Stimulated activated CD4-positive, alpha-beta T cell treated with anti-CD3 and anti-CD28 coated beads, TNF-alpha, amount 100 ng/mL, for 24 hours (primary cell): Measurements from ENCODE around the gene ADGRG6.

Experiments
- DNase-seq, 3 experiments: peaks; one replicate each; pipeline ENCODE4 v3.0.0-alpha.2; 2020; ENCODE audit warnings: low read depth in 3 of 3

The ADGRG6 gene

GRCh38 chr6:142376115-142376514 lies 74.3 kb downstream of the ADGRG6 start:
- DNase-seq = no peak

DNA sequence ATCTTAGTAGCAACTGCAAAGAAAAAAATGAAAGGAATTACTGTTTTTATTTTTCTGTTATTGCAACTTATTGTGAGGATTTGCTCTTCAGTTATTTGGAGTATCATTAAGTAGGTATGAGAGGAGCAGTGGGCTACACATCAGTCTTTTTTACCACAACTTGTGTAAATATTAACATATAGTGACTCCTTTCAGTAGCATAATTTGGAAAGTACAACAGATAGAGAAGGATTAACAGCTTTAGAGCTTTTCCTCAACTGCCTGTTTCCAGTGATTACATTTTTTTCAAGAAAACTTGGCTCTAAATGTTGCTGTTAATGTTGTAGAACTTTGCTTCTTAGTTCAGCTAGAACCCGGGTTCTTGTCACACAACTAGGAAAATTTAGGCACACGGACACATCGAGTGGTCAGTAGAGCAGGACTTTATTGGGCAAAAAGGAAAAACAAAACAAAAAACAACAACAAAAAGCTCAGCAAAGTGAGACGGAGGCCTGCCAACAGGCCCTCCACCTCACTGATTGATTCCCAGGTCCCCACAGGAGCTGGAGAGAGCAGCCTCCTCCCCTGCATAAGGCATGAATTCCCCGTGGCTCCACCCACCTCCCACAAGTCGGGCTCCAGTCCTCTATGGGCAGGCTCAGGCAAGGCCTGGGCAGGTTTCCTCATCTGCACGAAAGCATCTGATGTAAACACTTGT lies 75.1 kb downstream of the ADGRG6 start:
- DNase-seq = no peak

DNA sequence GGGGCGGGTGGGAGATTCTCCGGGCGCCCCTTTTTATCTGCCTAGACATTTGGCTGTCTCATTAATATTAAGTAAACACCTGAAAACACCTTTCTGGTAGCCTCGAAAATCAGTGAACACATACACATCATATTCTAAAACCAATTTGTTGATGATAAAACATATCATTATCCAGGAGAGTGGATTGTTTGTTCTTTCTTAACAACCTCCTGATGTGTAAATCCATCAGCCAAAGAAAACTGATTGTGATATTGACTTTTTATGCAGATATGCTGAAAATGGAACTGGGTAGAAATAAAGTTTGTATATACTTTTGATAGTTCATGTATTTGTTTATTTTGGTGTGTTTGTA lies 75.7 kb downstream of the ADGRG6 start:
- no peak for DNase-seq

- no peak for DNase-seq
These were observed 76.5 kb downstream of the ADGRG6 start for GRCh38 chr6:142378138-142378875.

DNA sequence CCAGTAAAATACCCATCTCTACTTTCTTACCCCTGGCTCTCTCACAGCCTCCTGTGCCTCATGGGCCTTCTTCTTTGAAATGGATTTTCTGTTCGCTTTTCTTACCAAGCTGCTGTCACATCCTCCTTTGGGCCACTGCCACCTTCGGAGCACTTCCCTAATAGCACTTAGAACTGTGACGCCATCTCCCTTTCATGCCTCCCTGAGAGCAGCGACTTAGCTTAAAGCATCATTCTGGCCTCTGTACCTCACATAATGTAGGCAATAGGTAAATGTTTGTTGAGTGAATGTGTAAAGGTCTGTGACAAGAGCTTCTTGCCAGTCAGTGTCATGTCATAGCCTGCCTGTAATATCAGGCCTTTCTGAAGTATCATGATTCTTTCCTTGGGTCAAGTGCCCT lies 78.8 kb downstream of the ADGRG6 start:
- DNase-seq = no peak

DNA sequence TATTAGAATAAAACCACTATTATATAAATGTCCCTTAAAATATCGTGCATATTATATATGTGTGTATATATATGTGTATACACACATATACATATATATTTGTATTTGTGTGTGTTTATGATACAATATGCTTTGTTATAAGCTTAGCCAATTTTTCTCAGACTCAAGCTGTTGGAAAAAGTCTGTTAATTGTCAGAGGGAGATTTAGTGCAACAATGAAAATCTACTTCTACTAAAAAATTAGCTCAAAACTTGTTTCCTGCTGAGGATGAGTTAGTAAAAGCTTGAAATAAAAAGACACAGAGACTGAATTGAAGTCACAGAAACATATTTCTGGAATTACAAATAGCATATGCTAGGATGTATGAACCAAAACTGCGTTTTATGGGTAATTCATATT lies 79.4 kb downstream of the ADGRG6 start:
- DNase-seq = no peak

DNA sequence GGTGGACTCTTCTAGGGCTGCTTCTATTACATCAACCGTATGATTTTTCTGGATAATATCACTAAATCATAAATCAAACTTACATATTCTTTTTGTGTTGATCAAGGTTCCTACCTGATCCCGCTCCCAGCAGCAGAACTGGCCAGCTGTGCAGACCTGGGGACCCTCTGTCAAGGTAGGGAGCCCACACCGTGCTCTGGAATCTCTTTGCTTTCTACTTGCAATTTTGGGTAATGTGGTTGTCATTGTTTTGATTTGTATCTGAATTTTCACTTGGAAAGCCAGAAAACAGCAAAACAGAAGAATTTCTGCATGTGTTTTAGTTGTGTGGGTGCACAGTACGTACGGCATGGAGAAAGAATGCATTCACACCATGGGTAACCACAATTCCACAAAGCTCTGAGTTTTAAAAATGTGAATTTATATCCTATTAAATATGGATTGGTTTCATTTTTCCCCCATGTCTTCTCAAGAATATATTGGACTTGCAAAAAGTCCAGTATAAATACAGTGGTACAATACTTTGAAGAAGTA lies 80.1 kb downstream of the ADGRG6 start:
- DNase-seq = no peak

DNA sequence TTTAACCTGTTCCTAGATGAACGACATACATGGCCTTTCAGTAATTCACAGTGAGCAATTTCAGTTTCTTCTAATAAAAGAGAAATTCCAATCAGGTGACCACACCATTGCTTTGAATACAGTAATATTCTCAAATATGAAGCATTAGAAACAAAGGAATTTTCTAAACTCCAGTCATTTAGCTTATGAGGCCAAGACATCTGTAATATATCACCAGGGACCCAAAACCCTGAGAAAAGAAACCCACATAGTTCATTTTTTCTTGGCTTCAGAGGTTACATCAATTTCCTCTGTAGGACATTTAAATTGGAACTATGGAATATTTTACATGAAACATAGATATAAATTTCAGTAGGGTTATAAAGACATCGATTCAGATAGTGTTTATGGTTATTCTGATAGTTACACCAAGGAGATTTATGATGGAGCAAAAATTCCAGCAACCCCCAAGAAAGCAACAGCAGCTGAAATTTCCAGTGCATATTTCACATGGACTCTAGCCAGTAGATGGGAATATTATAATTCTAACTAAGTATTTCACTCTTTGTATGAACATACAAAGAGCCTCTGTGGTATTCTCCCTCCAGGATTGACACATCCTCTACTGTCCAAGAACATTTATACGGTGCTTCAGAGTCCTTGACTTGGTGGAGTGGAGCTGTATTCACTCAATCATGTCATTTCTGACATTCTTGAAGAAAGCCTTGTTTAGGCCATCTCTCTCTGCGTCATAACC lies 82.9 kb downstream of the ADGRG6 start:
- DNase-seq = no peak

DNA sequence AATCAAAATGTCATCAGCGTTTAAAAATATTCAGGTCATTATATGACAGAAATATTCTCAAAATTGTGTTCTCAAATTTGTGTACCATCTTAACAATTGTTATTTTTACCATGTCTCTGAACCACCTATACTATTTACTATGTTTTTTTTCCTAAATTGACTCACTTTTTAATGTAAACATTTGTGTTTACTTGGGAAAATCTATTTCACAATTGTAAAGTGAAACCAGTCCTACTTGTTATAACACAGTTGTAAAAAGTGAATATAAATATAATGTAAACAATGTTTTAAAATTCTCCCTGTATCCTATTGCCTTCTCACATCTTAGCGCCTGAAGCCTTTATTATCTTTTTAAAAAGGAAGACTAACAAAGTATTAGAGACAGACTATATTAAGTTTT lies 83.5 kb downstream of the ADGRG6 start:
- DNase-seq = no peak

GRCh38 chr6:142386657-142387056 lies 84.8 kb downstream of the ADGRG6 start:
- DNase-seq = no peak

DNA sequence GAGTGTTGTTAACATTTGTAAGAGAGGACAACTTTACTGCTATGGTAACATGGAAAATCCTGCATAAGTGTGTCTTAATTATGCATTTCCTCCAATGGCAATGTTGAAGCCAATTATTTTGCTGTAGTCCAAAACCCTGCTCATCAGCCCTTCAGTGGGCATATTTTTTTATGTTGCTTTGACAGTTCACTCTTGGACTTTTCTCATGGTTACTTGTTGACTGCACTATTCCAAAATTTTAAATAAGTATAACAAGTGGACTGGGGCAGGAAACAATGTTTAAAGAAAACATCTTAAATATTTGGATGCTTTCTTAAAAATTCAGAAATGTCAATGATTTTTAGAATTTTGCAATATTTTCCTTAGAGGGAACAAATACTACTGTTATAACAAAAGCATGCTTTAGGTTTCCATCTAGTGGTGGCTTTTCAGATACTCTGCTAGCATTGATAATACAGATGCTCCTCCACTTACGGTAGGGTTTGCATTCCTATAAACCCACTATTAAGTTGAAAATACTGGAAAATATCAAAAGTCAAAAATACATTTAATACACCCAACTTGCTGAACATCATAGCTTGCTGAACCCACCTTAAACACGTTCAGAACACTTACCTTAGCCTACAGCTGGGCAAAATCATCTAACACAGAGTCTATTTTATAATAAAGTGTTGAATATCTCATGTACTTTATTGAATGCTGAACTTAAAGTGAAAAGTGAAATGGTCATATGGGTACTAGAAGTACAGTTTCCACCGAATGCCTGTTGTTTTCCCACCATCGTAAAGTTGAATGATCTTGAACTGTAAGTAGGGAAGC lies 86.4 kb downstream of the ADGRG6 start:
- DNase-seq = no peak

DNA sequence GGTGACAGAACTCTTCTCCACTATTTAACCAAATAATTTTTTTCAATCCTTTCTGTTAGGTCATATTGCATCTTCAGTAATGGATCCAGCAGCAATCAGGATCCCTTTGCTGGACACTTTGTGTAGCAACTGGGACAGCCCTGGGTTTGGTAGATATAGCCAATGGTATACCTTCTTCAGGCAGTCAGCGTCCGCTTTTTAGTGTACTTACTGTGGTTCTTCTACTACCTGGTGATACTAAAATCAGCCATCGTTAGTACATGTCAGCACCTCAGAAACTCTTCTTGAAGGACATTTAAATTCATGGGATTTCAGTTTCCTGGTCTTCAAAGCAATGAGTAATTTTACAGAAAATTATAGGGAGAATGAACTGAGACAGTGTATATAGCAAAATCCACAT lies 93.5 kb downstream of the ADGRG6 start:
- DNase-seq = no peak

GRCh38 chr6:142395768-142396231 lies 94.0 kb downstream of the ADGRG6 start:
- no peak for DNase-seq

DNA sequence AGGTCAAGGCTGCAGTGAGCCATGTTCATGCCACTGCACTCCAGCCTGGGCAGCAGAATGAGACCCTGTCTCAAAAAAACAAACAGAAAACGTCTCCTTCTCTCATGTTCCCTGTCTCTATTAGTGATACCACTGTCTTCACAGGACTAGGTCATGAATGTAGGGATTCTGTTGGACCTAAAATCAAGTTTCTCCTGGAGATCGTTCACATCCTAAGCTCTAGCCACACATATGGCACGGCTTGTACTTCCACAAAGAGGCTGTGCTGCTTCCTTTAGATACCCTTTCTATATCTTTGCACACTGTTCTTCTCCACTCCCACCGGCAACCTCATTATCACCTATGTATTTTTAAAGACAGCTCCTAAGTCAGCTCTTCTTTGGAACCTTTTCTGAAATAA lies 96.5 kb downstream of the ADGRG6 start:
- DNase-seq = no peak

GRCh38 chr6:142399739-142400138 lies 97.9 kb downstream of the ADGRG6 start:
- DNase-seq = no peak

GRCh38 chr6:142400495-142400894 lies 98.7 kb downstream of the ADGRG6 start:
- no peak for DNase-seq

- no peak for DNase-seq
These were observed 100.0 kb downstream of the ADGRG6 start for GRCh38 chr6:142401838-142402237.

DNA sequence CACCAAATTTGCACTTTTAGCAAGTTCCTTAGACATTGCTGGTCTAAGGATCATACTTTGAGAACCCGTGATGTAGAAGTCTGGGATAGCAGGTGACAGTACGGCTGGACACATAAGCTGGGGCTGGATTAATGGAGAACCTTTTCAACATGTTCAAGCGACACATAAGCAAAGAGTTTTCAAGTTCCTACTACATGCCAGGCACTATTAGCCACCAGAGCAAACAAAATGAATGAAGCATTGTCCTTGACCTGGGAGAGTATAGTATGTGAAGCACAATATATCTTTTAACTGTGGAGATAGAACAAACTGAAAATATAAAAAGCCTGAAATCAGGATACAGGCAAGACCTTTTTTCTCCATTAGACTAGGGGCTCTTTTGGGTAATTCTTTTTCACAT lies 102.9 kb downstream of the ADGRG6 start:
- no peak for DNase-seq

DNA sequence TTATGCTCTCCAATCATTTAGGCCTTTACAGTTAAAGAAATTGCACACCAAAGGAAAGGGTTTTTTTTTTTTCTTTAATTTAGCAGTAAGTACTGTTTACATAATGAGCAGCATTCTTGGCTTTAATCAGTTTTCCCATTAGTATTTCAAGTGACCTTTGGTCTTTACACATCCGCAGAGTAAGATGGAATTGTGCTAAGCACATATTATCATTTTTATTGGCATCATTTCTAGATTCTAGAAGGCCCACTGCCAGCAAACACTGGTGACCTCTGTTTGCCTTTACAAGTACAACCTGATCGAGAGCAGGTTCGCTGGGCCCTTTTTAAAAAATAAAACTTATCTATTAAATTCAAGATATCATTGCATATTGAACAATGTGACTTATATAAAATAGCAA lies 104.3 kb downstream of the ADGRG6 start:
- DNase-seq = no peak

DNA sequence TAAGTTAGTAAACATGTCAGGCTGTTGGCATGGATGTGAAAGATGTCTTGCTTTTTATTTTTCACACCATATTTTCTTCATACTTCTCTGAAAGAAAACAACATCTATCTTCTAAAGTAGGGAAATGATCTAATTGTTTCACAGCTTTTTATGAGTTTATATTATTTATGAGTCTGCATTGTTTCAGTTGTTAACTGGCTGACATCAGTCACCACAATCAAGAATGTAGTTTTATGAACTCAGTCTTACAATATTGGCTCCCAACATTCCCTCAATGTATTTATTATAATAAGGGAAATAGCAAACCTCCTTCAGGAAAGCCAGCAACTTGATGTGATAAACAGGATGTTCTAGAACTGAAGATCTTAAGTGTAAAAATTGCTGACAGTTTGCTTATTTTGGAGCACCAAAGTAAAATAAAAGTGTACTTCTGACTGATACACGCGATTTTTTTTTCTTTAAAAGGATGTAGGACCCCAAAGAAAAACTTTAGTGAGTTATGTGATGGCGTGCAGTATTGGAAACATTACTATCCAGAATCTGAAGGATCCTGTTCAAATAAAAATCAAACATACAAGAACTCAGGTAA lies 106.0 kb downstream of the ADGRG6 start:
- no peak for DNase-seq

- DNase-seq = no peak
These were observed 106.6 kb downstream of the ADGRG6 start for GRCh38 chr6:142408409-142408808.
